HUES64 (cell line): ENCODE measurements around the gene PTPRN2.
"Not testable (repeated sequence)": the region's sequence is repeated elsewhere in the genome, so short reads cannot be mapped to it uniquely, and the experiment has no call there.

Experiments
- H3K27ac ChIP-seq: 2 replicates; pipeline ENCODE4 v1.7.0; 2013; ENCODE audit warnings: low read depth, low read length, inconsistent platforms
- H3K27me3 ChIP-seq: 2 replicates; pipeline ENCODE4 v1.6.1; 2013; ENCODE audit warnings: mild to moderate bottlenecking, low read length; ENCODE audit not compliant: insufficient read depth
- H3K36me3 ChIP-seq: 2 replicates; pipeline ENCODE4 v1.6.1; 2013; ENCODE audit warnings: mild to moderate bottlenecking, low read length; ENCODE audit not compliant: insufficient read depth
- H3K4me1 ChIP-seq: 2 replicates; pipeline ENCODE4 v1.6.1; 2013; ENCODE audit warnings: mild to moderate bottlenecking, low read length, moderate library complexity; ENCODE audit not compliant: insufficient read depth
- H3K4me3 ChIP-seq: 2 replicates; pipeline ENCODE4 v1.5.1; 2013; ENCODE audit warnings: mild to moderate bottlenecking, low read length, moderate library complexity
- H3K9ac ChIP-seq: 2 replicates; pipeline ENCODE4 v1.6.1; 2013; ENCODE audit warnings: mild to moderate bottlenecking, low read depth, low read length
- H3K9me3 ChIP-seq: 2 replicates; pipeline ENCODE4 v1.6.1; 2013; ENCODE audit warnings: low read depth, low read length; ENCODE audit not compliant: insufficient read depth
- whole genome bisulfite sequencing: fragments of 150-250, 120-280 bp; methylation state at CpG from one replicate; pipeline ENCODE4 v1.1.7; 2013; ENCODE audit warnings: missing lambda C conversion rate; 5-methylcytosine and 5-hydroxymethylcytosine counted together

Gene PTPRN2

GRCh38 chr7:158257516-158258410, 329.9 kb downstream of the PTPRN2 start:
- no peak overlapping the region for H3K4me3 ChIP-seq
- no peaks in the 10 kb centered on the region for H3K27me3 ChIP-seq
- H3K9ac ChIP-seq: no peak overlapping the region
- H3K9me3 ChIP-seq: peaks cover 91% of the 10 kb centered on the region
- 91% methylated on average over 33 of the region's 33 CpGs for WGBS
- no peaks in the 10 kb centered on the region for H3K4me1 ChIP-seq
- H3K36me3 ChIP-seq: no peaks in the 10 kb centered on the region
- H3K27ac ChIP-seq: no peak overlapping the region

GRCh38 chr7:158257001-158257400, 330.6 kb downstream of the PTPRN2 start:
- Histone ChIP-seq H3K36me3 (no peaks in the 10 kb centered on the region), H3K4me1 (no peaks in the 10 kb centered on the region), H3K27me3 (no peaks in the 10 kb centered on the region), H3K9ac (no peak overlapping the region), H3K4me3 (no peak overlapping the region), H3K27ac (no peak overlapping the region), H3K9me3 (peaks cover 91% of the 10 kb centered on the region)
- WGBS: 89% methylated on average over 12 of the region's 12 CpGs

- H3K9ac ChIP-seq: no peak overlapping the region
- peaks cover 91% of the 10 kb centered on the region for H3K9me3 ChIP-seq
- no peaks in the 10 kb centered on the region for H3K36me3 ChIP-seq
- WGBS: 82% methylated on average over 18 of the region's 19 CpGs
- no peaks in the 10 kb centered on the region for H3K4me1 ChIP-seq
- no peak overlapping the region for H3K4me3 ChIP-seq
- H3K27ac ChIP-seq: no peak overlapping the region
- H3K27me3 ChIP-seq: no peaks in the 10 kb centered on the region
These were observed 331.4 kb downstream of the PTPRN2 start for GRCh38 chr7:158256091-158256816.

DNA sequence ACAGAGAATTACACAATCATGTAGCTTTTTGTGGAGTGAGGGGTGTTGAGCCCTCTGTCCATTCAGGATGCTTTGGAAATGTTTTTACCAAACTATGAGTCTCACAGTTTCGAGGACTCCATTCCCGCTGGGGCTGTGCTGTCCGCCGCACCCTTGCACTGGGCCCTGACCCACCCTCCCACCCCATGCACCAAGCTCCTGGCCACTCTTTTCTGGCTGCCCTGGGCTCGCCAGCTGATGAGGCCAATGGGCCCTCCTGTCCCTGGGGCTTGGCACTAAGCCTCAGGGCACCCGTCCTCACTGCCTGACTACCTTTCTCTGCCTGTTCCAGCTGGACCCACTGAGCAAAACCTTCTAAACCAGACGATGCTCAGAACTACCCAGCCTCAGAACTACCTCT, 332.1 kb downstream of the PTPRN2 start:
- Histone ChIP-seq H3K4me3 (no peak overlapping the region), H3K4me1 (no peaks in the 10 kb centered on the region), H3K27me3 (no peaks in the 10 kb centered on the region), H3K27ac (no peak overlapping the region), H3K36me3 (no peaks in the 10 kb centered on the region), H3K9ac (no peak overlapping the region), H3K9me3 (peaks cover 91% of the 10 kb centered on the region)
- 76% methylated on average over 7 of the region's 7 CpGs for WGBS

GRCh38 chr7:158255156-158255555, 332.5 kb downstream of the PTPRN2 start:
- Histone ChIP-seq H3K9me3 (peaks cover 91% of the 10 kb centered on the region), H3K27me3 (no peaks in the 10 kb centered on the region)
- 82% methylated on average over 11 of the region's 11 CpGs for WGBS

GRCh38 chr7:158253670-158254045, 334.0 kb downstream of the PTPRN2 start:
- WGBS: 71% methylated on average over 11 of the region's 16 CpGs
- H3K4me1 ChIP-seq, H3K27ac ChIP-seq, H3K9ac ChIP-seq, H3K36me3 ChIP-seq, H3K27me3 ChIP-seq, H3K4me3 ChIP-seq: not testable (repeated sequence)
- peaks cover 91% of the 10 kb centered on the region for H3K9me3 ChIP-seq

More at GRCh38 chr7:158255156-158255555, 332.5 kb downstream of the PTPRN2 start:
- Histone ChIP-seq H3K27ac (no peak overlapping the region), H3K4me1 (no peaks in the 10 kb centered on the region), H3K9ac (no peak overlapping the region), H3K36me3 (no peaks in the 10 kb centered on the region), H3K4me3 (no peak overlapping the region)

DNA sequence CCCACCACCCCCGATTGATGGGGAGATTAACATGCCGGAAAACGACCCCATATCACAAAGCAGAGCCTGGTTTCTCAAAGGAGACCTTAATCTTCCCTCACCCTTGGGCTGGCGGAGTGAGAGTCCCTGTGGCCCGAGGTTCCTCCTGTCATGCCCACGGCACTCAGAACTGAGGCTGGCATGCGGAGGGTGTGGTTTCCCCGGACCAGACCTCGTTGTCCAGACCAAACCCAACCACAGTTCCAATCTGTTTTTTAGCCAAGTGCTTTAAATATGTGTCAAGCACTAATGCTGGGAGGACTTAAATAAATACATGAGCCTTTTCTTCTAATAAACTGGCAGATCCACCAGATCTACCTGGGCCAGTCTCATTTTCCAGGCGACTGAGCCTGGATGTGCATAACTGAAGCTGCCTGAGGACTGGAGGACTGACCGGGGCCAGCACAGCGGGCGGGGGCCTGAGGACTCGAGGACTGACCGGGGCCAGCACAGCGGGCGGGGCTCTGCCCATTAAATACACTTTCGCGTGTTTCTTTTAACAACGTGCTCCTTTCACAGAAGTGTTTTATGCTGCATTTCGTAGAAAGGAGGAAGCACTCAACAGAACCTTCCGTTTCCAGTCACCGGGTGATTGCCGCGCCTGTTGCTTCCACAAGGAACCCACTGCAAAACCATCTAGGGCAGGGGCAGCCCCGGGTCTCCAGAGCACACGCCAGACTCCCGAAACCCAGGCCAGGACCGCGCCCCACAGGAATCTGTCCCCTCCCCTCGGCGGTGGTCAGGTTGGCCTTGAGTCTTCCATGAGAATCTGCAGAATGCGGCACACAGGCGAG, 334.6 kb downstream of the PTPRN2 start:
- Histone ChIP-seq H3K9ac (no peak overlapping the region), H3K4me1 (no peaks in the 10 kb centered on the region), H3K9me3 (peaks cover 91% of the 10 kb centered on the region), H3K4me3 (no peak overlapping the region), H3K27me3 (no peaks in the 10 kb centered on the region), H3K27ac (no peak overlapping the region), H3K36me3 (no peaks in the 10 kb centered on the region)
- 81% methylated on average over 34 of the region's 34 CpGs for WGBS

DNA sequence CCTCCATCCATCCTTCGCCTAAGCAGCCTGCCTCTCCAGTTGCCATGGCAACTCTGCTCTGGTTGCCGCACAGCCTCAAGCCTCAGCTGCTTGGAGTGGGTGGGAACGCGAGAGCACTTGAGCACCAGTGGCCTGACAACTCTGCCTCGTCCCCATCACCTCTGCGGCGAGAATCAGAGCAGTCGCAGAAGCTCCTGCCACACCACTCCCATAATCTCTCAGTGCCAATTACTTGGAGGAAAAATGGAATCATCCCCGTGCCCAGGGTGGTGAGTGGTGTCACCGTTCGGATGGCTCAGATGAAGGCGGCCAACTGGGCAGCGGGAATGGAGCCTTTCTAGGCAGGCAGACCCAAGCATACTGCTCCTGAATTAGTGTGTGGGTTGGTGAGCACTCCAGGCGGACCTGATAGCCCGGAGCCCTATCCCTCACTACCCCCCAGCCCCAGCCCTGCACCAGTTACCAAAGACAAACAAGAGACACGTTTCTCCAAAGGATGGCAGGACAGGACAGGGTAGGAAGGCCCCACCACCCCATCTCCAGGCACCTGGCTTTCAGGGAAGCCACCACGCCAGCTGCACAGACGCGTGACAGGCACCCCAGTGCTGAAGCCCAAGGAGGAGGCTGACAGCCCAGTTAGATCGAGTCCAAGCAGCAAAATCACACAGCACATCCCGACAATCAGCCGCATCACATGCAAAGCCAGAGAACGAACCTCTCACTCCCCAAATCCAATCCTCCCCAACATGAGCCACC, 335.4 kb downstream of the PTPRN2 start:
- H3K9me3 ChIP-seq: peaks cover 91% of the 10 kb centered on the region
- H3K27ac ChIP-seq: no peak overlapping the region
- no peak overlapping the region for H3K9ac ChIP-seq
- no peaks in the 10 kb centered on the region for H3K36me3 ChIP-seq
- H3K4me1 ChIP-seq: no peaks in the 10 kb centered on the region
- no peaks in the 10 kb centered on the region for H3K27me3 ChIP-seq
- WGBS: 83% methylated on average over 22 of the region's 23 CpGs
- no peak overlapping the region for H3K4me3 ChIP-seq

DNA sequence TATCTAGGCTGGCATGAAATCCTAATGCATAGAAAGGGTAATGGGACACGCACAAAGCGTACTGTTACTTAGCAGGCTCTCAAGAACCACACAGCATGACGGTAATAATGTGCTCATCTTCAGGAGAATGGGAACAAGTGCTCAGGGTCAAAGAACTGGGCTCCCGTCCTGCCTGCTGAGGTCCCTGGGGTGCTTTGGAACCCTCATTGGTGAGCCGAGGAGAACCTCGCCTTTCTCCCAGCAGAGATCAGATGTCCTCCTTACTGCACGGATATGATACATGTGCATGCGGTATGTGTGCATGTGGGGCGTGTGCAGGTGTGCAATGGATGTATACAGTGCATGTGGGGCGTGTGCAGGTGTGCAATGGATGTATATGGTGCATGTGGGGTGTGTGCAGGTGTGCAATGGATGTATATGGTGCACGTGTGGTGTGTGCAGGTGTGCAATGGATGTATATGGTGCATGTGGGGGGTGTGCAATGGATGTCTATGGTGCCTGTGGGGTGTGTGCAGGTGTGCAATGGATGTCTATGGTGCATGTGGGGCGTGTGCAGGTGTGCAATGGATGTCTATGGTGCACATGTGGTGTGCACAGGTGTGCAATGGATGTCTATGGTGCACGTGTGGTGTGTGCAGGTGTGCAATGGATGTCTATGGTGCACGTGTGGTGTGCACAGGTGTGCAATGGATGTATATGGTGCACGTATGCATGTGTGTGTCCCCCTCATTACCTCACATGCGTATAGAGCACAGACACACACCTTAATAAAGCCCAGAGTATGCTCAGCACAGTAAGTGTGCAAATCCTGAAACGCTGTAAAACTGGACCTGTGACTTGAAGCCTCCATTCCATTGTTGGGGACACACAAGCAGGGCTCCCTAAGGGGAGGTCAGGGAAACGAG, 336.3 kb downstream of the PTPRN2 start:
- Histone ChIP-seq H3K4me3 (0 out of 2 replicates have a peak overlapping the region, but pooled peaks have one; percentile 4), H3K9ac (no peak overlapping the region), H3K9me3 (peaks cover 91% of the 10 kb centered on the region), H3K36me3 (no peaks in the 10 kb centered on the region), H3K27me3 (no peaks in the 10 kb centered on the region), H3K27ac (no peak overlapping the region), H3K4me1 (no peaks in the 10 kb centered on the region)
- WGBS: 85% methylated on average over 18 of the region's 18 CpGs

DNA sequence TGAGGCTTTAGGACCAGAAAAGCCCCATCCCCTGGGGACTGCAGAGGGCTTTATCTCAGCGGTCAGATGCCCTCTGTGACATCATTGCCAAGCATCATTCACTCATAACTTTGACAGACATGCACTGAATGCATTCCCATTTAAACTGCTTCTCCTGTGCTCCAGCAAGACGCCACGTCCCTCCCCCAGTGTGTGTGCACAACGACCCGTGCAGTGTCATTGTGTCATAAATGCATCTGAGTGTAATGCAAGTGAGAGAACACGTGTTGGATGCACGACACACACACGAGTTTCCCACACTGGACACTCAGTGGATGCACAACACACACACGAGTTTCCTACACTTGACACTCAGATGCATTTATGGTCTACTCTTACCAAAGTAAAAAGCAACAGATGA, 337.9 kb downstream of the PTPRN2 start:
- 88% methylated on average over 9 of the region's 9 CpGs for WGBS
- Histone ChIP-seq H3K9me3 (peaks cover 93% of the 10 kb centered on the region), H3K36me3 (no peaks in the 10 kb centered on the region), H3K4me3 (peak overlapping the region; percentile 29; the same call in 1 of the 2 replicates), H3K9ac (no peak overlapping the region), H3K27ac (no peak overlapping the region), H3K4me1 (no peaks in the 10 kb centered on the region), H3K27me3 (no peaks in the 10 kb centered on the region)
